Kidney epithelial cell (primary cell): ENCODE measurements around the gene PASD1. TPM values are rescaled to one million over a fixed set of nuclear protein-coding genes. Genes with fewer than 3 reads are reported as not detected.

Source experiments
- DNase-seq: peaks from one replicate; pipeline ENCODE4 v3.0.0-alpha.2; 2010; ENCODE audit warnings: low read depth
- H3K27me3 ChIP-seq: 2 replicates; pipeline ENCODE4 v1.6.0; 2011; ENCODE audit warnings: low read length; ENCODE audit not compliant: control insufficient read depth, insufficient read depth
- H3K36me3 ChIP-seq: 2 replicates; pipeline ENCODE4 v1.5.1; 2011; ENCODE audit warnings: low read length; ENCODE audit not compliant: control insufficient read depth, insufficient read depth
- H3K4me3 ChIP-seq: 2 replicates; pipeline ENCODE4 v1.5.1; 2011; ENCODE audit warnings: low read depth, mild to moderate bottlenecking, control low read depth, low read length
- CTCF ChIP-seq: IDR thresholded peaks from 2 replicates; pipeline ENCODE4 v1.5.1; 2011; ENCODE audit warnings: mild to moderate bottlenecking, moderate library complexity, low read length, control low read depth, inconsistent platforms; ENCODE audit not compliant: insufficient read depth, poor library complexity, severe bottlenecking
- total RNA-seq: library from RNA; depleted of rRNA; stranded (reverse); fragments of >200 nt; gene quantifications from 2 replicates; pipeline ENCODE4 v1.2.3, GENCODE V29; 2015

The PASD1 gene, protein sequence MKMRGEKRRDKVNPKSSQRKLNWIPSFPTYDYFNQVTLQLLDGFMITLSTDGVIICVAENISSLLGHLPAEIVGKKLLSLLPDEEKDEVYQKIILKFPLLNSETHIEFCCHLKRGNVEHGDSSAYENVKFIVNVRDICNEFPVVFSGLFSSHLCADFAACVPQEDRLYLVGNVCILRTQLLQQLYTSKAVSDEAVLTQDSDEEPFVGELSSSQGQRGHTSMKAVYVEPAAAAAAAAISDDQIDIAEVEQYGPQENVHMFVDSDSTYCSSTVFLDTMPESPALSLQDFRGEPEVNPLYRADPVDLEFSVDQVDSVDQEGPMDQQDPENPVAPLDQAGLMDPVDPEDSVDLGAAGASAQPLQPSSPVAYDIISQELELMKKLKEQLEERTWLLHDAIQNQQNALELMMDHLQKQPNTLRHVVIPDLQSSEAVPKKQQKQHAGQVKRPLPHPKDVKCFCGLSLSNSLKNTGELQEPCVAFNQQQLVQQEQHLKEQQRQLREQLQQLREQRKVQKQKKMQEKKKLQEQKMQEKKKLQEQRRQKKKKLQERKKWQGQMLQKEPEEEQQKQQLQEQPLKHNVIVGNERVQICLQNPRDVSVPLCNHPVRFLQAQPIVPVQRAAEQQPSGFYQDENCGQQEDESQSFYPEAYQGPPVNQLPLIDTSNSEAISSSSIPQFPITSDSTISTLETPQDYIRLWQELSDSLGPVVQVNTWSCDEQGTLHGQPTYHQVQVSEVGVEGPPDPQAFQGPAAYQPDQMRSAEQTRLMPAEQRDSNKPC
- not detected in 2 replicates for total RNA-seq

DNA sequence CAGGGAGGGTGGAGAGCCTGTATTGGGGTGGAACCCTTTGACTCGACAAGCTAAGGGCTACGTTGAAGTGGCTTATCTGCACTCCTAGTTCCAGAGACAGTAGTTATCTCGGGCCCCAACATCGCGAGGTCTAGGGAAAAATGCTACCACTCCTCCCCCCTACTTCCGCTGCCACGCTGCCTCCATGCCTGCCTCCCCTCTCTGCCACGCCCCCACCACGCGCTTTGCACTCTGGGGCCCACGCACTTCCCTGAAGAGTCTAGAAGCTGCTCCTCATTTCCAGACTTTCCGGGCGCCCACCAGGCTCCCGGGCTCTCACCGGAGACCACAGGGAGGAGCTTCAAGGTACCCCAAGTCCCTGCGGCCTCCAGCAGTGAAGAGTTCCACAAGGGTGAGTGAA, at the start of gene PASD1:
TSS of gene PASD1 (plus strand) at position 227 of the 400 bp plus-strand sequence. CDS start 37,879 bp downstream, outside the sequence.
- DNase-seq, result no peak
- no peaks in the 10 kb centered on the region for H3K27me3 ChIP-seq
- no peak within 1 kb of the TSS for H3K4me3 ChIP-seq
- no peaks in the 10 kb centered on the region for H3K36me3 ChIP-seq
- TF ChIP-seq CTCF, result no peak

DNA sequence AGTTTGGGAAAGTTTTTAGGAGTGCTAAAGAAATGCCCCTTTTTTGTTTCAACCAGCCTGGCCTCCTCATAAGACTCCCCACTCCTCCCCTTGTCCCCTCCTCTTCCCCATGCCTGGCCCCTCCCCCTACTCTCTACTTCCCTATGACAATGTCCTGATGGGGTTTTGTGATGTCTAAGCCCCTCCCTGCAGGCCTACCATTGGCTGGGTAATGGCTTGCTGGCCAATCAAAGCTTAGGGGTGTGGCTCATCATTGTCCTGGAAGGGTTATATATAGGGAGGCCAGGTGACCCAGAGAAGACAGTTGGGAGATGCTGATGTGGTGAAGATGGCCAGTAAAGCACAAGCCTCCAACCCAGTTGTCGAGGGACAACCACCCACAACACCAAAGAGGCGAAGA, 48.2 kb upstream of the PASD1 start:
- Histone ChIP-seq H3K4me3 (no peak overlapping the region), H3K36me3 (no peaks in the 10 kb centered on the region), H3K27me3 (no peaks in the 10 kb centered on the region)
- TF ChIP-seq CTCF, result no peak
- DNase-seq, result no peak

DNA sequence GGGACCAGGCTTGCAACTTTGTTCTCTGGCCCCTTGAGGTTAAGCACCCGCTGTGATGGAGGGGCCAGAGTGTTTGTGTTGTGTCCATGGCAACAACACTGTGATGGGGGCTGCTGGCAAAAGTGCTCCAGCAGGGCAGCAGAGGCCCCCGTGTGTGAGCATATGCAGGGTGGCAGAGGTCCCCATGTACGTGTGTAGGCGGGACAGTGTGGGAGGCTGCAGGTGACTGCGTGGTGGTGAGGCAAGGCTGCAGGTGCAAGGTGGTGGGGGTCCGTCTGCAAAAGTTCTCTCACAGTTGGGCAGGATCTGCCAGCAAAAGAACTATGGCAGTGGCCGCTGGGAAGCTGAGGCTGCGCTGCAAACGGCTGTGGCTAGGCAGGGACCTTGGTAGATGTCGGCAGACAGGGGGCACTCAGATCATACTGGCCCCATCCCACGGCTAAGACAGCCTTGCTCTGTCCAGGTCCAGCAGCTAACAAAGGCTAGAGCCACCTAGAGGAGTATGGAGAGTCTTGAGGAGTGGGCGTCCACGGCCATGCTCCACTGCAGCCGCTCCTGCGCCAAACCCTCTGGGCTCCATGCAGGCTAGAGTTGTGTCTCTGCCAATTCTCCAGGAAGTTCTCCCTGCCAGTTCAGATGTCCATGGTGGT, 46.8 kb upstream of the PASD1 start:
- Histone ChIP-seq H3K36me3 (no peaks in the 10 kb centered on the region), H3K27me3 (no peaks in the 10 kb centered on the region), H3K4me3 (no peak overlapping the region)
- TF ChIP-seq CTCF, result no peak
- DNase-seq, result no peak

DNA sequence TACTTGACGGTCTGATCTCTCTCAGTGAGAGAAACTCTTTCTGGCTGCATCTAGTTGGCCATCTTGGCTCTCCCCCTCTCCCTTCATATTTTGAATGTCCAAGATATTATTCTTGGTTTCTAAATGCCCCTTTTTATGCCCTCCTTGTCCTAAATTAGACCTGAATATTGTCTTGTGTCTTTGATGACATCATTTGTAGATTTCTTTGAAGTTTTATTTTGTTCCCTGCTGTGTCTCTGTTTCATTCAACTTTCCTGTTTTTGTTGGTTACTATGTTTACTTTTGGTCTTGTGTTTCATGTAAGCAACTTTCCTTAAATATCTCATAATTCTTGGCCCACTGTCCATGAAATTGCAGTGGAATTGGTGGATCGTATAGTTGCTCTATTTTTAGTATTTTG, 46.1 kb upstream of the PASD1 start:
- H3K27me3 ChIP-seq, result no peaks in the 10 kb centered on the region
- H3K36me3 ChIP-seq, result no peaks in the 10 kb centered on the region
- no peak for TF ChIP-seq CTCF
- no peak for DNase-seq
- H3K4me3 ChIP-seq, result no peak overlapping the region

- no peak for DNase-seq
- Histone ChIP-seq H3K27me3 (no peaks in the 10 kb centered on the region), H3K4me3 (no peak overlapping the region), H3K36me3 (no peaks in the 10 kb centered on the region)
- no peak for TF ChIP-seq CTCF
These were observed 40.1 kb upstream of the PASD1 start for GRCh38 chrX:151523351-151523750.
